Measurements from ENCODE around the gene SCAPER. TPM values are rescaled to one million over a fixed set of nuclear protein-coding genes. Genes with fewer than 3 reads are reported as not detected.

Gene SCAPER
- total RNA-seq, 1 experiment from 2014 or later: 14.7 TPM

GRCh38 chr15:76663529-76663928 is 241.6 kb downstream of the SCAPER start:
- ChIA-PET RAD21 (ENCODE audit: low non-redundant PET in 1 of 2, low total read pairs in 2 of 2, uncharacterized antibody in 2 of 2, unreplicated experiment in 2 of 2) (no interaction called here), POLR2A (no interaction called here), CTCF (no interaction called here)
- Histone ChIP-seq H3K9ac (ENCODE audit: low read length) (no peak overlapping the region), H2AFZ (ENCODE audit: low read depth, low read length, poor library complexity, severe bottlenecking) (no peak overlapping the region), H3K9me3 (ENCODE audit: control insufficient read depth in 1 of 2, insufficient read depth in 1 of 2, low read depth in 1 of 2, low read length in 2 of 2) (no peaks in the 10 kb centered on the region), H3K4me2 (ENCODE audit: low read length) (no peak overlapping the region), H3K79me2 (ENCODE audit: insufficient read depth, low read length) (no peaks in the 10 kb centered on the region), H3K27me3 (ENCODE audit: insufficient read depth, low read length) (no peaks in the 10 kb centered on the region), H3K4me3 (replicated peaks in 1 of 2; ENCODE audit: low read depth in 1 of 2, low read length in 2 of 2) (no peak overlapping the region), H3K36me3 (ENCODE audit: control insufficient read depth in 1 of 2, insufficient read depth in 2 of 2, low read length in 2 of 2) (no peaks in the 10 kb centered on the region), H3K4me1 (ENCODE audit: control insufficient read depth in 1 of 2, insufficient read depth in 2 of 2, low read length in 2 of 2) (no peaks in the 10 kb centered on the region), H3K9me2 (ENCODE audit: insufficient read depth) (no peaks in the 10 kb centered on the region), H3K27ac (ENCODE audit: low read depth, low read length) (no peak overlapping the region), H4K20me1 (ENCODE audit: insufficient read depth) (no peaks in the 10 kb centered on the region)
- no peak for ATAC-seq
- BruUV-seq (replicated peaks): no TSS peak
- DNase-seq (ENCODE audit: low read depth, low spot score): no peak
- intact Hi-C loops (cut with micrococcal nuclease): no loop called here
- no peak for TF ChIP-seq REST (IDR thresholded peaks at IDR 0.05; ENCODE audit: low read depth)
- no peak for TF ChIP-seq EGR1 (IDR thresholded peaks at IDR 0.05; ENCODE audit: low read depth)
- no peak for TF ChIP-seq FOSL1 (IDR thresholded peaks at IDR 0.05; ENCODE audit: low read depth)
- TF ChIP-seq EZH2 (IDR thresholded peaks at IDR 0.05): no peak
- TF ChIP-seq ELF1 (IDR thresholded peaks at IDR 0.05; ENCODE audit: borderline replicate concordance, low read depth): no peak
- TF ChIP-seq CBX3 (IDR thresholded peaks at IDR 0.05; ENCODE audit: low read depth): no peak
- TF ChIP-seq SRF (IDR thresholded peaks at IDR 0.05; ENCODE audit: low read depth): no peak
- TF ChIP-seq ZBTB33 (IDR thresholded peaks at IDR 0.05; ENCODE audit: extremely low read depth, insufficient replicate concordance, low read length): no peak
- no peak for TF ChIP-seq ZNF274 (IDR thresholded peaks at IDR 0.05; ENCODE audit: low read depth, low read length)
- no peak for TF ChIP-seq POLR2A (IDR thresholded peaks at IDR 0.05; ENCODE audit: borderline replicate concordance, extremely low read depth, insufficient read depth, insufficient read length)

Measured in HCT116 (cell line).